AG20443 (cell line): ENCODE data around the gene CEBPG.

Experiments used
- DNase-seq: peaks from one replicate; pipeline ENCODE4 v3.0.0; 2012; ENCODE audit warnings: low spot score, mixed read lengths

The CEBPG gene

GRCh38 chr19:33382006-33382405 is 8.5 kb downstream of the CEBPG start:
- no peak for DNase-seq

DNA sequence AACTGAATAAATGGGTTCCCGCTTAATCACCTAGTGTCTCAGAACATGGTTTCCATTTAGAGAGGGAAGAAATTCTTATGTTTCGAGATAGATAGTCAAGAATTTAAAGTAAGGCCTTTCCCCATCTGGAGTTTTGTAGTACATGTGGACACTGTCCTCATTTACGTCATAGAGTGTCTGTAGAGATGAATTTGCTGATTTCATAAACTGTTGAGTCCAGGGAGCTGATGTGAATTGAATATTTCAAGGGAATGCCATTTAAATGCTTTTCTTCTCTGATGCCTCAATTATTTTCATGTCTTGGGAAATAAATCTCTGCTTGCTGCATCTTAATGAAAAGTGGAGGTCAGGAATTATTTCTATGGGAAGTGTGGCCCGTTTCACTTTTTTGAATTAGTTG is 9.5 kb downstream of the CEBPG start:
- no peak for DNase-seq

- DNase-seq, result no peak
These were observed 10.3 kb downstream of the CEBPG start for GRCh38 chr19:33383720-33384292.

- DNase-seq, result no peak
These were observed 11.5 kb downstream of the CEBPG start for GRCh38 chr19:33384983-33385382.

GRCh38 chr19:33385956-33386355 is 12.4 kb downstream of the CEBPG start:
- DNase-seq, result no peak

GRCh38 chr19:33386361-33386858 is 12.9 kb downstream of the CEBPG start:
- no peak for DNase-seq

DNA sequence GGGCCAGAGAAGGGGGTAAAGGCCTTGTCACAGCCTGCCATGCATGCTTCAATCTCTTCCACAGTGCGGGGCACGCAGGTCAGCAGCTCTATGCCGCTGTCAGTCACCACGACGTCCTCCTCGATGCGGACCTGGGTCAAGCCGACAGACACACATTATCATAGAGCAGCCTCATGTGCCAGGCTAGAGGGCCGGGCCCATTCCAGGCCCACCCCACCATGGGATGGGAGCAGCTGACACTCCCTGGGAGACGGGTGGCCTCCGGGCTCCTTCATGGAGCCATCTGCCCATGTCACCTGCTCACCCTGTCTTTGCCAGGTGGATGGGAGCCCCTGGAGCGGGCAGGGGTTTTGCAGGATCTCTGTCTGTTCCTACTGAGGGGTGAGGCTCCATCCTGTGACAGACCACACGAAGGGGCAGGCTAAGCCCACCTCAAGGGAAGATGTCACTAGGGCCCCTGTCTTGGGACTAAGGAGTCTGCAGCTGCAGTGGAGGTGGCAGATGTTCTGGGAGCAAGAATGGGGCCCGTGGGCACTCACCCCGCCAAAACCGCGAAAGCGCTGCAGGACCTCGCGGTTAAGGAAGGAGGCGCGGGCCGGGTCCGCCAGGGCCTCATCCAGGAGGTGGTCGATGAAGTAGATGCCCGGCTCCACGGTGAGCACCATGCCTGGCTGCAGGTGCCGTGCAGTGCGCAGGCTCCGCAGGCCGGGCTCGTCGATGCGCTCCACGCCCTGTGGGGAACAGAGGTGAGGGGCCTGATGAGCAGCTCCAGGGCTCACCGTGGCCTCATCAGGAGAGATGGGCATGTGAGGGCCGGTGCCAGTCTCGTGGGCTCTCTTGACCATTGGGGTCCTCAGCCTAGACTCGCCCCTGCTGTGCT is 14.1 kb downstream of the CEBPG start:
- DNase-seq, result no peak

- peak; percentile 48 for DNase-seq
These were observed 14.8 kb downstream of the CEBPG start for GRCh38 chr19:33388231-33388724.

GRCh38 chr19:33388725-33389420 is 15.4 kb downstream of the CEBPG start:
- DNase-seq, result no peak

DNA sequence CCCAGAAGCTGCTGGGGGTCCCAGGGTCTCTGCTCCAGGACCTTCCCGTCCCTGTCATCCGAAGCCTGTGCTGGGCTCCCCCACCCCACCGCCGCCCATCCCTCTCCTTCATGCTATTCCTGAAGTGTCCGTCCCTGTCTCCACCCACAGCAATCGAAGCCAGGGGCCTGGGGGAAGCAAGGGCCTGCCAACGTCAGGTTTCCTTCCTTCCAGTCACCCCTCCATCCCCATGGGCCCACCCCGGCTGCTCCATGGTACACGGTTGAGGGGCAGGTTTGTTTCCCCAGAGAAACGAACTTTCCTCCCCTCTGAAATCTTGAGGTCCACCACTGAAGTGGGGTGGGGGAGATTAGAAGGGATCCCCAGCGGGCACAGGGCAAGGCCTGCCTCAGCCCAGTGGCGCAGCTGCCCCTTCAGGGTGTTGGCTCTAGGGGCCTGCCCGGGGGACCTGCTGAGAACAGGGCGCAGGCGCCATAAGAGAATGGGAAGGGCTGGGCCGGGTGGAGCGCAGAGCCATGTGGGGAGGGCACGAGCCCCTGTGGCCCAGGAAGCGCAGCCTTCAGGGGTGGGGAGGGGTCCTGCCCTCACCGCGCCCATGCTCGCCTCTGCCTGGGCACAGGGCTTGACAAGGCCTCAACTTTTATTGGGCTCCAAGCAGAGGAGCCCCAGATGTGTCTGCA is 16.1 kb downstream of the CEBPG start:
- no peak for DNase-seq

DNA sequence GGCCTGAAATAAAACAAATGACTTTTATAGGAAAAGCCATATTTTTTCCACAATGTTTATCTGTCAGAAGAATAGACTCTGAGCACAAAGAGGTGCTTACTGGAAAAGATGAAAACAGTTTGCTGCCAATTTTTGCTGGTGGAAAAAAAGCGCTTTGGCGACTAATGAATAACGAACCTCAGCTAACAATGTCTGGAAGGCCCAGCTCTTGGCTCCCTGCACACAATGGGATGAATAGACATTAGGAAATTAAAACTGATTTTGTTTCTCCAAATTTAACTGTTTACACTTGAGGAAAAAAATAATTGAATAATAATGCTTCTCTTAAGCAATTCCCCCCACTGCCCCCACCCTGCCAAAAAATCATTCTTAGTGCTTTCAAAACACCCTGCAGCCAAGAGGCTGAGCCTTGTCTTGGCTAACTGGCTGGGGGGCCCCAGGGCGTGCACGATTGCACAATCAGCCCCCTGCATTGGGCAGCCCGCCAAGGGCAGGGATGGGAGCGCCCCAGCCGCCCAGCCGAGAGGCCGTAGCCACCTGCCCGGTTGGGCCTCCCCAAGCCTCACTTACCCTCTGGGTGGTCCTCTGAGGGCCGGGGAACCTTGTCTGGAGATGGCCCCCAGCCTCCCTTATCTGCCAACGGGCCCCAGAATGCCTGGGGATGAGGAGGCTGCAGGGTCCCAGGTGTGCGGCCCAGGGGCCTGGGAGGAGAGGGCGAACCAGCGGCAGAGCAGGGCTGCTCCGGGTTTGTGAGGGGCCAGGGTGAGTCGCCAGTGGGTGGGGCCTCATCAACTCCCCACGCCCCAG is 16.8 kb downstream of the CEBPG start:
- DNase-seq, result peak; percentile 18

DNA sequence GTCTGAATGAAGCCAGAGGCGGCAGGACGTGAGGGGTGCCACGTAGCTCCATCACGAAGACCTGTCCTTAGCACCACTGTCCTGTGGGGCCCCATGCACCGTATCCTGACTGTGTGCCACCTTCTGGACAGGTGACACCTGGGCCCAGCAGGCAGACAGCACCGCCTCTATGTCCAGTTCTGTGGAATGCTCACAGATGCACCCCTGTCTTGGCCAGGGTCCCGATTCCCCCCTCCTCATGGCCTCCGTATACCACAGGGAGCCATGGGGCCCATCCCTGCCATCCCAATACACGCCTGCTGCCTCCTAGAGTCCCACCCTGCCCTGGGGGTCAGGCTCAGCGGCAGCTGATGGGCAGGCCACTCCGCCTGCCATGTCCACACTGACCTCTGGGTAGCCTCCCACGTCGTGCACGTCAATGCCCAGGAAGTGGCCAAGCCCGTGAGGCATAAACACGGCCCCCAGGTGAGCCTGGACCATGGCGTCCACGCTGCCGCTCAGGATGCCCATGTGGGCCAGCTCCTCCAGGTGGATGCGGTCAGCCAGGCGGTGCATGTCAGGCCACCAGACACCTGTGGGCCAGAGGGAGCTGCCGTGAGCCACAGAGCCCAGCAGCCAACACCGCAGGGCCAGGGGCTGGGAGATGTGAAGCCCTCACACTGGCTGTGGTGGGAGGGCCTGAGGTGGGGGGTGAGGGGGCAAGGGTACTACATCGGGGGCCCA is 17.6 kb downstream of the CEBPG start:
- DNase-seq, result no peak

- DNase-seq, result no peak
These were observed 18.2 kb downstream of the CEBPG start for GRCh38 chr19:33391631-33392249.

GRCh38 chr19:33392341-33393285 is 19.1 kb downstream of the CEBPG start:
- DNase-seq, result no peak

DNA sequence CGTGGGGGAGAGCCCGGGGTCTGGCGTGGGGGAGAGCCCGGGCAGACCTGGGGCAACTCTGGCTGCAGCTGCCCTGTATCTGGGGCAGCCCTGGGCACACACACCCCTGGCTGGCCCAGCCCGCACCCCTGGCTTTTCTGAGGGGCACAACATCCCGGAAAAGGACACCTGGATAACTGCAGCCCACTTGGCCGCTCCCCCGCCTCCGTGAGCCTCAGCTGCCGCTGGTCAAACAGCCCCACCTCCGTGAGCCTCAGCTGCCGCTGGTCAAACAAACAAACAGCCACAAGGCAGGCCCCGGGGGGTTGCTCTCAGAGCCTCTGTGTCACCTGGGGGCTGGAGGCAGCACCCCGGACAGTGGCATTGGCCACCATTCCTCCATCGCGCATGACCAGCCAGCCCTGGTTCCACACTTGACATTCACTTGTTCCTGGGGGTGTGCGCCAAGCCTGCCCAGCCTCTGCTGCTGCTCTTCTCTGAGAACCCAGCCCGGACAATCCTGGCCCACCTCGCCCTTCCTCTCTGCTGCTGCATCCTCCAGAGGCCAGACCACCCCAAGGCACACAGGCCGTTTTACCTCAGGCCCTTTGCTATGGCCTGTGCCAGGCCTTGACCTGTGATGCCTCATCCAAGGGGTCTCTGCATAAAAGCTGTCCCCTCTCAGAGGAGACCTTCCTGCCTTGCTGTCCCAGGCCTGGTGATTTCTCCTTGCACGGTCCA is 19.9 kb downstream of the CEBPG start:
- DNase-seq, result no peak

DNA sequence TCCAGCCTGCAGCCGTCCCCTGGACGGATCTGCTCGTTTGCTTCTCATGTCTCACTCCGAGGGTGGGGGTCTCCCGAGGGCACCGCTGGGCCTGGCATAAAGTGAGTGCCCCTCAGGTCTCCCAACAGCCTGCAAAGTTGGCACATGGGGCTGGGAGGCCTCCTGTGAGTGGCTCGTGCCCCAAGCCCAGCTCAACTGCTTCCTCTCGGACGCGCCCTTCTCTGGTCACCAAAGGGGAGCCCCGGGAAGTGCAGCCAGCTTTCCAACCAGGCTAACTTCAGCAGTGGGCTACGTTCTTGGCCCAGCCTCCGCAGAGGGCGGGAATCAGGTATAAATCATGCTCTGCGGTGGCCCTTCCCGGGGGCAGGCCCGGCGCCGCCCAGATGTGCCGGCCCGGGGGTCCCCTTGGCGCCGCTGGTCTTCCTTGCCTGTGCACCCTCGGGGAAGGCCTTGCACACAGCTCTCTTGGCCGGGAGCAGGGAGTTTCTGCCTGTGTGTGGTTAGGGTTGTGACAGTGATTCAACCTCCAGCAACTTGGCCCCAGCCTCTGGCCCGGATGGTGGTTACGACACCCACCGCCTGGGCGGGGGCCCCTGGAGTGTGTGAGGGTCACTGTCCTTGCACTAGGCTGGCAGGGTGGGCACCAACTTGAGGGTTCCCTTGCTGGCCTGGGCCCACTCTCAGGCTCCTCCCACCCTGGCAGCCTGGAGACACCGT is 20.7 kb downstream of the CEBPG start:
- peak; percentile 96 for DNase-seq

DNA sequence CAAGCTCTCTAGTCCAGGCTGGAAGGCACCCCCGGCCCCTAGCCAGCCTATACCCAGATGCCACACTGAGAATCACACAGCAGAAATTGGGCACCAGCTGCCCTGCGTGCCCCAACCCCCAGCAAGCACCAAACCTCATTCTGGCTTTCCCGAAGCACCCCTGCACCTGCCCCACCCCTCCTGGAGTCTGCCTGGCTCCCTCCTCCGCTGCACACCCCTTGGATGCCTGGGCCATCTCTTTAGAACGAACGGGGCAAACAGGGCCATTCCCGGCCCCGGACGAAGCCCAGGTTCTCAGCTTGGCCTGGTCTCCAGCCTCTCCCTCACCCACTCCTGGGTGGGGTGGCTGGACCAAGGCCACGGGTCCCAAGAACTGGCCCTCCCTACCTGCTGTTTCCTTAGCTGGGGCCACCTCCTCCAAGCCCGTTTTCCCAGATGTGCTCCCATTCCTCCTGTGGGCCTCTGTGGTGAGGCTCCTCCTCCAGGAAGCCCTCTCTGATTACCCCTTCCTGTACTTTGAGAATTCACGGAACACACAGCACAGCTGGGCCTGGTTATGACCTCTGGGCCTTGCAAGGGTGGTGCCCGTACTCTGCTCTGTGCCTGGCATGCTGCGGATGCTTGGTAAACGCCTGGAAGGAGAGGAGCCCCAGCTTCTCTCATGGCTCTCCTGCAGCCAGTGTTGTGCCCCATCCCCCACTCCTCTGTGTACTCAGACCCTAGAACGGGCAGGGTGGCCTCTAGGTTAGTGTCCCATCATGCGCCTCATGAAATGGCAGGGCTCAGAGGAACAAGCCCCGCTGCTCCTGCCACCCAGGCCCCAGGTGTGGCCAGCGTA is 21.4 kb downstream of the CEBPG start:
- DNase-seq, result no peak
